ENCODE data around the gene FOXO1. TPM values are rescaled to one million over a fixed set of nuclear protein-coding genes. Genes with fewer than 3 reads are reported as not detected.

Gene FOXO1
- total RNA-seq, 2 donors from 2014 or later, result 41.7 to 60.9 TPM

GRCh38 chr13:40679480-40679985 is 13.1 kb upstream of the FOXO1 start:
- H3K36me3 ChIP-seq, result no peaks in the 10 kb centered on the region
- no peak for TF ChIP-seq CTCF (IDR thresholded peaks at IDR 0.05)
- H3K4me1 ChIP-seq (ENCODE audit: control insufficient read depth in 1 of 2, low read depth in 2 of 2), result peaks cover 7 to 19% of the 10 kb centered on the region in 2 donors
- H3K4me3 ChIP-seq, result no peak overlapping the region
- no peak overlapping the region for H3K27ac ChIP-seq
- DNase-seq (ENCODE audit: low spot score) (no peak), ATAC-seq (ENCODE audit: insufficient number of reproducible peaks, low FRiP score, low read depth) (no peak)
- H3K9me3 ChIP-seq, result no peaks in the 10 kb centered on the region
- no peaks in the 10 kb centered on the region for H3K27me3 ChIP-seq (replicated peaks; ENCODE audit: insufficient read depth)

GRCh38 chr13:40677064-40677463 is 10.6 kb upstream of the FOXO1 start:
- no peak for ATAC-seq (ENCODE audit: insufficient number of reproducible peaks, low FRiP score, low read depth)
- peaks cover 2 to 12% of the 10 kb centered on the region in 2 donors for H3K4me1 ChIP-seq (ENCODE audit: control insufficient read depth in 1 of 2, low read depth in 2 of 2)

GRCh38 chr13:40676007-40676406 is 9.6 kb upstream of the FOXO1 start:
- TF ChIP-seq CTCF (IDR thresholded peaks at IDR 0.05), result no peak
- no peaks in the 10 kb centered on the region for H3K9me3 ChIP-seq
- H3K27me3 ChIP-seq (replicated peaks; ENCODE audit: insufficient read depth), result no peaks in the 10 kb centered on the region
- no peak overlapping the region for H3K4me3 ChIP-seq
- DNase-seq (ENCODE audit: low spot score), result no peak
- H3K4me1 ChIP-seq (ENCODE audit: control insufficient read depth in 1 of 2, low read depth in 2 of 2), result peaks cover 2 to 5% of the 10 kb centered on the region in 2 donors
- H3K36me3 ChIP-seq, result no peaks in the 10 kb centered on the region
- ATAC-seq (ENCODE audit: insufficient number of reproducible peaks, low FRiP score, low read depth), result no peak
- no peak overlapping the region for H3K27ac ChIP-seq

More at GRCh38 chr13:40677064-40677463, 10.6 kb upstream of the FOXO1 start:
- Histone ChIP-seq H3K36me3 (no peaks in the 10 kb centered on the region), H3K27ac (no peak overlapping the region), H3K9me3 (no peaks in the 10 kb centered on the region), H3K4me3 (no peak overlapping the region), H3K27me3 (replicated peaks; ENCODE audit: insufficient read depth) (no peaks in the 10 kb centered on the region)
- DNase-seq (ENCODE audit: low spot score), result no peak
- no peak for TF ChIP-seq CTCF (IDR thresholded peaks at IDR 0.05)

- no peak for ATAC-seq (ENCODE audit: insufficient number of reproducible peaks, low FRiP score, low read depth)
Measured at GRCh38 chr13:40673414-40673813, 7.0 kb upstream of the FOXO1 start.

GRCh38 chr13:40672765-40673397 is 6.4 kb upstream of the FOXO1 start:
- H3K27me3 ChIP-seq (replicated peaks; ENCODE audit: insufficient read depth), result no peaks in the 10 kb centered on the region
- H3K4me1 ChIP-seq (ENCODE audit: control insufficient read depth in 1 of 2, low read depth in 2 of 2), result peaks cover 5% of the 10 kb centered on the region in 2 donors
- H3K27ac ChIP-seq, result no peak overlapping the region
- H3K4me3 ChIP-seq, result no peak overlapping the region
- H3K9me3 ChIP-seq, result no peaks in the 10 kb centered on the region
- no peaks in the 10 kb centered on the region for H3K36me3 ChIP-seq
- DNase-seq (ENCODE audit: low spot score), result no peak
- TF ChIP-seq CTCF (IDR thresholded peaks at IDR 0.05), result no peak
- ATAC-seq (ENCODE audit: insufficient number of reproducible peaks, low FRiP score, low read depth), result no peak

More at GRCh38 chr13:40673414-40673813, 7.0 kb upstream of the FOXO1 start:
- peaks cover 2 to 5% of the 10 kb centered on the region in 2 donors for H3K4me1 ChIP-seq (ENCODE audit: control insufficient read depth in 1 of 2, low read depth in 2 of 2)
- H3K27me3 ChIP-seq (replicated peaks; ENCODE audit: insufficient read depth), result no peaks in the 10 kb centered on the region
- H3K36me3 ChIP-seq, result no peaks in the 10 kb centered on the region
- DNase-seq (ENCODE audit: low spot score), result no peak
- no peak overlapping the region for H3K27ac ChIP-seq
- no peak overlapping the region for H3K4me3 ChIP-seq
- H3K9me3 ChIP-seq, result no peaks in the 10 kb centered on the region
- TF ChIP-seq CTCF (IDR thresholded peaks at IDR 0.05), result no peak

Data from thoracic aorta (tissue), 2 donors.